NCI-H1694 treated with DMSO at 0.1 percent for 48 hours (cell line): ENCODE results near the gene PLXNA4.
A peak's percentile ranks its signal among the peaks of the same experiment; 100 is the strongest.
"Not testable (repeated sequence)": the region's sequence is repeated elsewhere in the genome, so short reads cannot be mapped to it uniquely, and the experiment has no call there.

Experiments used
- DNase-seq: peaks from one replicate; lab custom pipeline; 2025; lab: John Stamatoyannopoulos, UW

PLXNA4 gene

GRCh38 chr7:132171130-132171576 is 405.1 kb downstream of the PLXNA4 start:
- DNase-seq: no peak

GRCh38 chr7:132169730-132170129 is 406.5 kb downstream of the PLXNA4 start:
- no peak for DNase-seq

DNA sequence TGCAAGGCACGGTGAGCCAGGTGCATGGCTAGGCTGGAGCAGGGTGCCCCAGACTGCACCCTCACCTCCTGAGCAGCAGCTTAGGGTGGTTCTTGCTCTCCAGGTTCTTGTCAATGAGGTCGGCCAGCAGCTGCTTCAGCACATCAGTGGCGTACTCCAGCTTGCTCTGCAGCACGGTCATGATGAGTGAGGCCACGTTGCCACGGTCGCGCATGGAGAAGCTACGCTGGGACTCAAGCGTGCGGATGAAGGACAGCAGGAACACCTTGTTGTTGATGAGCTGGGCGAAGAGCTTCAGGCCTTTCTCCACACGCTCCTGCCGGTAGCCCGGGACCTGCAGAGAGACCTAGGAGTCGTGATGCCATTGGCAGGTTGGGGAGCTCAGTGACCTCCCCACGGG is 408.0 kb downstream of the PLXNA4 start:
- DNase-seq: no peak

GRCh38 chr7:132165695-132166094 is 410.6 kb downstream of the PLXNA4 start:
- not testable (repeated sequence) for DNase-seq

DNA sequence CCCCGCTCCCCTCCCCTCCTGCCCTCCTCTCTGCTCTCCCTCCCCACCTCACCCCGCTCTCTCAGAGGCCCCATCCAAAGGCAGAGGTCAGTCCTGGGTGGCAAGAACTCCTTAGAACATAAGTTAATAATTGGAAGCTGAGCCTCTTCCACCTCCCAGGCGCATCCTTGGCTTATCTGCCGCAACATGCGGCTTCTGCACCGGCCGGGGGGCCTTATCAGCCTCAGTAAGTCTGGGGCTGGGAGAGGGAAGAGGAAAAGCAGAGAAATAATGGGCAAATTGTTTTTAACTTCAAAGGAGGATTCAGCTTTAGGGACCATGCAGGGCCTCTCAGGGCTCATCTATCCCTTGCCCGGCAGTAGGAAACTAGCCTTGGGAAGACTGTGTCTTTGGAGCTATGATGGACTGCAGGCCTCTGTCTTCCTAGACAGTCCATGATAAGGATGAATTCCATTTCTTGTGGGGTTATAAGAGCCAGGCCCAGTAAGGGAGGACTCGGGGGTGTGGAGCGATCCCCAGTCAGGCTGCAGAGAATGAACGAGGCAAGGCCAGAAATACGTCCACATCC is 411.6 kb downstream of the PLXNA4 start:
- DNase-seq: no peak

GRCh38 chr7:132162556-132163144 is 413.6 kb downstream of the PLXNA4 start:
- no peak for DNase-seq

GRCh38 chr7:132161976-132162375 is 414.3 kb downstream of the PLXNA4 start:
- DNase-seq: no peak

DNA sequence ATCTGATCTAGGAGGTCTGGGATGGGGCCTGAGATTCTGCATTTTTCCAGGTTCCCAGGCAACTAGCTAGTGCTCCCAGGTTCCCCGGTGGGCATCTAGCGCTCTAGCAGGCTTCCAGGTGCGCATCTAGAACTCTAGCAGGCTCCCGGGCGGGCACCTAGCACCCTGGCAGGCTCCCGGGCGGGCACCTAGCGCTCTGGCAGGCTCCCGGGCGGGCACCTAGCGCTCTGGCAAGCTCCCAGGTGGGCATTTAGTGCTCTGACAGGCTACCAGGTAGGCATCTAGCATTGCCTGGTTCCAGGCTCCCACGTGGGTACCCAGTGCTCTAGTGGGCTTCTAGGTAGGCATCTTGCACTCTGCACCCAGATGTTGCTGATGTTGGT is 414.7 kb downstream of the PLXNA4 start:
- DNase-seq: no peak

DNA sequence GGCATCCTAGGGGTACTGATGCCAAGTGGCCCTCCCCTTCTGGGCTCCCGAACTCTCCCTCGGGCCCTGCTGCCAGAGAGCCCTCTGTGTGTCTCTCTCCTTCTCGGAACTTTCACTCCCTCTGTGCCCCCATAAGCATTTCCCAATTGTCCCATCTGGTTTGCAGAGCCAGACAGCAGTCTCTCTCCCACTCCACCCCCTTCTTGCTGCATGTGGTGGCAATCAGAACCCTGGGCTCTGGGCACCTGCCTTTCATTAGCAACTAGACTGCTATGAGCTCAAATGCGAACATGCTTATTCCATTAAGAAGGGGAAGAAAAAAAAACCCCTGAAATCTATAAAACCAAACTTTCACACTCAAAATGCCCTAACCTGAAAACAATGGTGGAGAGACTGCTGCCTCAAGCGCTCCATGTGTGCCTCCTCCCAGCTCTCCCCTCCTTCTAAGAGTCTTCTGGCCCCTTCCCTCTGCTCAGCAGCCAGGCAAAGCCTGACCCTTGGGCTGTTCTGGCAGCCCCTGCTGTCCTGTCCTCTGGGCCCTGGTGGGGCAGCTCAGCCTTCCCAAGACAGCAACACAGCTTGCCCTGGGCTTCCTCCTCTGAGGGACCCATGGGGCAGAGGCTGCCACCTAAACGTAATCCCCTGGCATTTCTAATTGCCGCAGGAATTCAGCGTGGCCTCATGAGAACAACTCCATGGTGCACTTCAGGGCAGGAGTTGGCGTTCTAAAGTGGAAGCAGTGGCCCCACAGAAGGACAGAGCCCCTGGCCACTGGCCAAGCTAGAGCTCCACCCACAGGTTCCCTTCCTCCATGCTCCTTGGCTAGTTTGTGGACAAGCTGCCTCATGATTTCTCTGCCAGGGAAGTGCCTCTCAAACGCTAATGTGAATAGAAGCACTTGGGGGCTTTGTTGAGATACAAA is 415.4 kb downstream of the PLXNA4 start:
- no peak for DNase-seq

- DNase-seq: no peak
These were observed 417.4 kb downstream of the PLXNA4 start for GRCh38 chr7:132158841-132159240.

DNA sequence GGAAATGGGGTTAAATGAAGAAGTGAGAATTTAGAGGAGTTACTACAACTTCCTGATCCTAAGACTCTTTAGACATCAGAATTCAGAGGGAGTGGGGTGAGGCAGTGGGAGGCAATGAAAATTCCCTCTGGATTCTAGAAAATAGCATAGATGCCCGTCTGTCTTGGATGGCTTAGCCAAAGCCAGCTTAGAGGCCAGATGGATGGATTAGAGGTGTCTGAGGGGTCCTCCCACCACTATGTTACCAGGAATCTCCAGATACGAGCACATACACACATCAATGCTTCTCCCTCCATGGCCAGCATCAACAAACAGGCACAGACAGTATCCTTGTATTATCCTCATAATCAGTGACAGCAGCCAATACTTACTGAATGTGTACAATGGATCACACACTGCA is 418.1 kb downstream of the PLXNA4 start:
- DNase-seq: no peak

DNA sequence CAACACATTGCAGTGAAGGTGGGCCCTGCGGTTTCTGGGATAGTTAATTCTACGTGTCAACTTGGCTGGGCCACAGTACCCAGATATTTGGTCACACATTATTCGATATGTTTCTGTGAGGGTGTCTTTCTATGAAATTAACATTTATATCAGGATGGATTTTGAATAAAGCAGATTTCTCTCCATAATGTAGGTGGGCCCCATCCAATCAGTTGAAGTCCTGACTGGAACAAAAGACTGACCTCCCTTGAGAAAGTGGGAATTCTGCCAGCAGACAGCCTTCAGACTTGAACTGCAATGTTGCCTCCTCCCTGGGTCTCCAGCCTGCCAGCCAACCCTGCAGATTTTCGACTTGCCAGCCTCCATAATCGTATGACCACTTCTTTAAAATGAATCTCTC is 420.6 kb downstream of the PLXNA4 start:
- DNase-seq: no peak

DNA sequence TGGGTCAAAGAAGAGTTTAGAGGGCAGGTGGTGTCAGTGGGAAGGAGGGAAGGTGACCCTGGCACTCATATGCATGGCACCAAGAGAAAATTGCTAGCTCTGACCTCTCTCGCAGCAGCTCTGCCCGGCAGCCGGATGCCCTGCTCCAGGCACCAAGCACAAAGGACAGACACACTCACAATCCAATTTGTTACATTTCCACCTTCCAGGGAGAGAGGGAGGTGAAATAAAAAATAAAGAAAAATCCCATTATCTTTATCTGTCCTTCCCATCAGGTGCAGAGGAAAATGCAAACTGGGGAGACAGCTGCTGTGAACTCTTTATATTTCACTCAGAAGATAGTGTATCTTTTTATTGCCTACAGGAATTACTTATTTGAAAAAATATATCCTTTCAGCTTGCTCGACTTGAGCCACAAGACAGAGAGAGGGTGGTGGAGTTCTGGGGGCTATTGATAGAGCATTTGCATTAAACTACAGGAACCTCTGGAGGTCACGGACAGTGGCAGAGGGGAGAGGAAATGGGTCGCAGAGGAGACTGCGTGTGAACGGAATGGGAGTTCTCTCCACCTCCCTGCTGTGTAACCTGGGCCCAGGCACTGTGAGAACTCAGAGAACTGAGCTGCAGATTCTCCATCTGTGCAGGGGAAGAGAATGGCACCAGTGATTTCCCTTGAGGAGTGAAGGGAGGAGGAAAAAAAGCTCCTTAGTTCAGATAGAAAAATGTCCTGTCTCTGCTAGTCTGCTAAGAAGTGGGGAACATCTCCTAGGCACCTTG is 421.4 kb downstream of the PLXNA4 start:
- no peak for DNase-seq

DNA sequence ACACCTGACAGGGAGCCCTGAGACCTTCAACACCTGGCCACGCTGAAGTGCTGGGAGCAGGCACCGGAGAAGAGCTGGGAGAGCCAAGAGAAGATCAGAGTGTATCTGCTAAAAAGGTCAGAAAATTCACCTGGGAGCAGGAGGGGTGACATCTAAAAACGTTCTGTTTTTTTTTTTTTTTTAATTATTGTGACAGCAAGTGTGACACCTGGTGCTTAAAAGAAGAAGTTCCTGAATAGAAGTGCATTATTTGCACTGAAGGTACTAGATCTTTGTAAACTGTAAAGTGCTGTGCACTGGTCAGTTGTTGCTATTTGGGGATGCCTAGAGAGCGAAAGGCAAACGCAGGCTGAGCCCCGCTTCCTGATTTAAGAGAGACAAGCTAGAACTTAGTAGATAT is 422.0 kb downstream of the PLXNA4 start:
- no peak for DNase-seq

- DNase-seq: no peak
These were observed 424.0 kb downstream of the PLXNA4 start for GRCh38 chr7:132152131-132152889.

DNA sequence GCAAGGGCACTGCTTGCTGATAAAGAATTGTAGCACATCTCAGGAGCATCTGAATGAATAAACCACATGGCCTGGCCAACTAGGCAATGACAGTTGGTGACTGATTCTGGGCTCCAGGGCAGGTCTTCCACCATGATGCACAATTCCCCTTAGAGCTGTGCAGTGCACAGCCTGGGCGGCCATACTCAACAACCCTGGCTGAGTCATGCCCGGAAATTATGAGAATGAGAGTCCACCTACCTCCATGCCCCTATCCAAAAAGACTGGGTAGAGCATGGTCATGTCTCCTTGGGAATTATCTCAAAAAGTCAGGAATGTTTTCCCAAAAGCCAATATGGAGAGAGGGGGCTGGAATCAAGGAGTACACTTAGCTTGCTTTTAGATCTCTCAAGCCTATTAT is 425.6 kb downstream of the PLXNA4 start:
- DNase-seq: no peak

DNA sequence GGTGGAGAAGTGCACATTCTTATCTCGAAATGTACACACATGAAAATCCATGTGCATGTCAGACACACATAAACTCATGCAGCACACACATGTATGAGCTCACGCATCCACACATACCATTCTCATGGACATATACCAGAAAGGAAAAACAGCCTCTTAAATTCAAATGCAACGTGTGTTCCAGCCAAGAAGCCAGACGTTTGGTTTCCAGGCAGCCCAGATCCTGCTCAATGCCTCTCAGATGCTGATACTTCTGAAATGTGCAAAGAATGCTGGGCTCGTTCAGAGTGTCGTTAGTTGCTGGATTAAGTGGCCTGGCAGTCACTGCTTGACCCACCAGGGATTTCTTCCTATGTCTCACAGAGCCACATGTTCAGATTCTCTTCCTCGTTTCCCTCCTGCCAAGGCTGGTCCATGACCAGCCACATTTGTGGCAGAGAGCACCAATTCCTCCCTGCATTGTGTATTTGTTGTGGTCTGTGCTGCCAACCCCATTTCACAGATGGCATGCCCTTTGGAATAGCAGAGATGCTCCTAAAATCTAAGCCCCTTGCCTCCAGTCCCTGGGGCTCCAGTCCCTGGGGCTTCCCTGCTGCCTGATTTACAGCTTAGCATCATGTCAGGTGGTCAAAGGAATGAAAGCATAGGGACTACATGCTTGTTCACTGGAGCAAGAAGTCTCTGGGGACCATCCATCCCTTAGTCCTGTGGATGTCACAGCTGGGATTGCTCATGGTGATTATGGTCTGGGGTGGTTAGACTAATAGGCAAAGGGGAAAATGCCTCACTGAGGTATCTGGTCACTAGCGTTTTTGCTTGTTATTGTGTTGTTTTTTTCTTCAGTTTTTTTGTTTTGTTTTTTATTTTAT is 426.6 kb downstream of the PLXNA4 start:
- DNase-seq: peak; percentile 28

DNA sequence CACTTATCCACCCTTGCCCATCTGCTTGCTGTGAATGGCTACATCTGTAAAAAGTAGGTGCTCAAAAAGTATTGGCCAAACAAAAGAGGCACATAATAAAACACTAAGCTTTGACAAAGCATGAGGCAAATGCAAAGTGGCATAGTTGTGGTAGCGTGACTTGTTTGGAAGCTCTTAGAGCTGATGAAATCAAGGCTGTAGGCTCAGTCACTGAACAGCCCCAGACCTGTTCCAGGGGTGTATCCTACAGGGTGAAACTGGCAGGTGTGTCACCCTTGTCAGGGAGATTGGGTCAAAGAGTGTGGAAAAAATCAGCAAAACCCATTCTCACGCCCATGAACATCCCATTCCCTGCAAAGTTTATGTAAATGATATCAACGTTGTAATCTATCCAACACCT is 427.4 kb downstream of the PLXNA4 start:
- no peak for DNase-seq

GRCh38 chr7:132145466-132145865 is 430.8 kb downstream of the PLXNA4 start:
- peak; percentile 80 for DNase-seq

DNA sequence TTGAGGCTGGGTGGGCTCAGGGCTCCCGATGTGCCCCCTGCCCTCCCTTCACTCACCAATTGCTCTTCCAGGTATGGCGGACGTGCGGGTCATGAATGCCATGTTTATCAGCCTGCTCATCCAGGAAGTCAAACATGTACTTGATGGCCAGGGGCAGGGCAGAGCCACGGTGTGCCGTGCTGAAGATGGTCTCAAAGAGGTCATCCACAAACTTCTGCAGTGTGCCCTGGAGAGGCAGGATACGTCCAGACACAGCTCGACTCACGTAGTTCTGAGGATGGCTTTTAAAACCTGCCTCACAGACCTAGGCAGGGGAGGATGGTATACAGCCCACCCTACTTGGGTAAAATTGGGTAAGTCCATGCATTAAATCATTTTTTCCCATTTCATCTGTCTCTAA is 431.2 kb downstream of the PLXNA4 start:
- DNase-seq: no peak

DNA sequence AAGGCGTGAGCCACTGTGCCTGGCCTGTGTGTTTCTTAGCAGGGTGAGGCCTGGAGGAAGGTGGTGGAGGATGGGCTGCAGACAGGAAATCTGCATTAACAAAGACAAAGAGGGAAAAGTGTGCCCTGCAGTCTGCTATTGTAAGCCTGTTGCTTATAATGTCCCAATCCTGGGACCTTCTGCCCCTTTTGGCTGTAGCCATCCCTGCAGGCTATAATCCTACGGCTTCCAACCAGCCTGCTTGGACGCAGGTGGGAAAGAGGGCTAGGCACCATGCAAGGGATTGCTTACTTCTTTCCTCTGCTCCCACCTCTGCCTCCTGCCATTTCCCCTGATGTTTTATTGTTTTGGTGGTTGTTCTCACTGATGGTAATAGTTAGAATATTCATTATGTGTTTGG is 434.3 kb downstream of the PLXNA4 start:
- no peak for DNase-seq
